Effector memory CD4-positive, alpha-beta T cell (primary cell): Measurements from ENCODE around the gene TRRAP.

ENCODE experiments used
- DNase-seq, 3 donors: peaks; one replicate each; pipeline ENCODE4 v3.0.0-alpha.2; 2020
- H3K27ac ChIP-seq: 2 replicates; pipeline ENCODE4 v1.7.0; 2013; ENCODE audit warnings: mild to moderate bottlenecking, low read length, moderate library complexity; ENCODE audit not compliant: insufficient read depth, poor library complexity, severe bottlenecking
- H3K27me3 ChIP-seq: replicated peaks from 2 replicates; pipeline ENCODE4 v1.7.0; 2013; ENCODE audit warnings: mild to moderate bottlenecking, low read length; ENCODE audit not compliant: insufficient read depth, control insufficient read depth, poor library complexity, severe bottlenecking
- H3K36me3 ChIP-seq: 2 replicates; pipeline ENCODE4 v1.7.0; 2013; ENCODE audit warnings: mild to moderate bottlenecking, low read length, moderate library complexity; ENCODE audit not compliant: control insufficient read depth, insufficient read depth
- H3K4me1 ChIP-seq: 2 replicates; pipeline ENCODE4 v1.7.0; 2013; ENCODE audit warnings: low read length, mild to moderate bottlenecking; ENCODE audit not compliant: control insufficient read depth, insufficient read depth, poor library complexity, severe bottlenecking
- H3K4me3 ChIP-seq: 2 replicates; pipeline ENCODE4 v1.7.0; 2013; ENCODE audit warnings: low read length, low read depth, mild to moderate bottlenecking; ENCODE audit not compliant: insufficient read depth, poor library complexity, severe bottlenecking
- H3K9me3 ChIP-seq: 2 replicates; pipeline ENCODE4 v1.7.0; 2013; ENCODE audit warnings: mild to moderate bottlenecking, low read length, moderate library complexity; ENCODE audit not compliant: control insufficient read depth
- total RNA-seq, 3 donors: gene quantifications; one replicate each; lab custom pipeline; 2026; lab: John Stamatoyannopoulos, UW

The TRRAP gene
- total RNA-seq, result 157 to 270 (median 197) reads per million in 3 donors

GRCh38 chr7:98878365-98879197 is at the start of gene TRRAP:
Gene TRRAP, plus strand, starts transcription at chr7:98878532. Its CDS starts 2,619 bp downstream, at chr7:98881151.
- peak within 1 kb of the TSS; percentile 100 for H3K4me3 ChIP-seq
- H3K27ac ChIP-seq, result peak within 1 kb of the TSS; percentile 94
- peaks cover 13% of the 10 kb centered on the region for H3K4me1 ChIP-seq
- DNase-seq, result peak; percentile 49 to 59 (median 52)
- H3K36me3 ChIP-seq, result peaks cover 17% of the 10 kb centered on the region
- H3K9me3 ChIP-seq, result no peaks in the 10 kb centered on the region
- H3K27me3 ChIP-seq, result no peaks in the 10 kb centered on the region

GRCh38 chr7:98830972-98831548 is 47.3 kb upstream of the TRRAP start:
- Histone ChIP-seq H3K4me1 (no peaks in the 10 kb centered on the region), H3K27ac (no peak overlapping the region), H3K36me3 (no peaks in the 10 kb centered on the region), H3K4me3 (no peak overlapping the region), H3K9me3 (no peaks in the 10 kb centered on the region), H3K27me3 (no peaks in the 10 kb centered on the region)
- DNase-seq, result no peak

GRCh38 chr7:98831641-98832221 is 46.6 kb upstream of the TRRAP start:
- no peak for DNase-seq
- no peaks in the 10 kb centered on the region for H3K9me3 ChIP-seq
- no peak overlapping the region for H3K4me3 ChIP-seq
- no peaks in the 10 kb centered on the region for H3K4me1 ChIP-seq
- H3K36me3 ChIP-seq, result no peaks in the 10 kb centered on the region
- no peaks in the 10 kb centered on the region for H3K27me3 ChIP-seq
- no peak overlapping the region for H3K27ac ChIP-seq

- H3K4me1 ChIP-seq, result no peaks in the 10 kb centered on the region
- no peak overlapping the region for H3K4me3 ChIP-seq
Observed at GRCh38 chr7:98833022-98833421, 45.3 kb upstream of the TRRAP start.

GRCh38 chr7:98834949-98835348 is 43.4 kb upstream of the TRRAP start:
- DNase-seq, result no peak
- Histone ChIP-seq H3K27ac (no peak overlapping the region), H3K9me3 (no peaks in the 10 kb centered on the region), H3K4me1 (no peaks in the 10 kb centered on the region), H3K36me3 (no peaks in the 10 kb centered on the region), H3K27me3 (no peaks in the 10 kb centered on the region), H3K4me3 (no peak overlapping the region)

More at GRCh38 chr7:98833022-98833421, 45.3 kb upstream of the TRRAP start:
- H3K27me3 ChIP-seq, result no peaks in the 10 kb centered on the region
- DNase-seq, result no peak
- H3K9me3 ChIP-seq, result no peaks in the 10 kb centered on the region
- no peaks in the 10 kb centered on the region for H3K36me3 ChIP-seq
- H3K27ac ChIP-seq, result no peak overlapping the region

GRCh38 chr7:98836811-98837629 is 41.3 kb upstream of the TRRAP start:
- Histone ChIP-seq H3K9me3 (no peaks in the 10 kb centered on the region), H3K4me3 (no peak overlapping the region), H3K27ac (no peak overlapping the region), H3K36me3 (no peaks in the 10 kb centered on the region), H3K27me3 (no peaks in the 10 kb centered on the region), H3K4me1 (no peaks in the 10 kb centered on the region)
- DNase-seq, result no peak

GRCh38 chr7:98837630-98837972 is 40.7 kb upstream of the TRRAP start:
- H3K4me1 ChIP-seq, result no peaks in the 10 kb centered on the region
- H3K27me3 ChIP-seq, result no peaks in the 10 kb centered on the region
- H3K27ac ChIP-seq, result no peak overlapping the region
- H3K9me3 ChIP-seq, result no peaks in the 10 kb centered on the region
- H3K36me3 ChIP-seq, result no peaks in the 10 kb centered on the region
- H3K4me3 ChIP-seq, result no peak overlapping the region
- DNase-seq, result no peak

GRCh38 chr7:98840096-98840495 is 38.2 kb upstream of the TRRAP start:
- DNase-seq, result no peak
- Histone ChIP-seq H3K36me3 (no peaks in the 10 kb centered on the region), H3K4me1 (no peaks in the 10 kb centered on the region), H3K27ac (no peak overlapping the region), H3K4me3 (no peak overlapping the region), H3K27me3 (no peaks in the 10 kb centered on the region), H3K9me3 (no peaks in the 10 kb centered on the region)

GRCh38 chr7:98840722-98841121 is 37.6 kb upstream of the TRRAP start:
- H3K27me3 ChIP-seq, result no peaks in the 10 kb centered on the region
- no peak for DNase-seq

More at GRCh38 chr7:98840722-98841121, 37.6 kb upstream of the TRRAP start:
- Histone ChIP-seq H3K4me3 (no peak overlapping the region), H3K36me3 (no peaks in the 10 kb centered on the region), H3K27ac (no peak overlapping the region), H3K9me3 (no peaks in the 10 kb centered on the region), H3K4me1 (no peaks in the 10 kb centered on the region)
